PFSK-1 (cell line): ENCODE measurements around the gene LRRC28.

Experiments used
- FOXP2 ChIP-seq: optimal IDR thresholded peaks from 2 replicates; pipeline ENCODE3; 2011; ENCODE audit warnings: borderline replicate concordance, control low read depth, inconsistent platforms; ENCODE audit not compliant: insufficient read depth; ENCODE audit errors: extremely low read length, extremely low read depth
- POLR2AphosphoS5 ChIP-seq: IDR thresholded peaks from 2 replicates; pipeline ENCODE4 v1.6.1; 2012; ENCODE audit warnings: low read depth, mild to moderate bottlenecking, control low read depth, low read length, moderate library complexity
- TAF1 ChIP-seq: IDR thresholded peaks from 2 replicates; pipeline ENCODE4 v1.6.1; 2012; ENCODE audit warnings: low read length, control low read depth, borderline replicate concordance; ENCODE audit not compliant: insufficient read depth
- TF ChIP-seq, protein P1 (sequence below), 2 experiments: IDR thresholded peaks; 2 replicates each; pipeline versions ENCODE4 v1.6.1 to v1.8.0; 2011 to 2012; ENCODE audit warnings: low read depth in 2 of 2, low read length in 2 of 2, control low read depth in 1 of 2, inconsistent platforms in 1 of 2, mild to moderate bottlenecking in 1 of 2, moderate library complexity in 1 of 2; ENCODE audit not compliant: insufficient read depth in 1 of 2

DNA sequence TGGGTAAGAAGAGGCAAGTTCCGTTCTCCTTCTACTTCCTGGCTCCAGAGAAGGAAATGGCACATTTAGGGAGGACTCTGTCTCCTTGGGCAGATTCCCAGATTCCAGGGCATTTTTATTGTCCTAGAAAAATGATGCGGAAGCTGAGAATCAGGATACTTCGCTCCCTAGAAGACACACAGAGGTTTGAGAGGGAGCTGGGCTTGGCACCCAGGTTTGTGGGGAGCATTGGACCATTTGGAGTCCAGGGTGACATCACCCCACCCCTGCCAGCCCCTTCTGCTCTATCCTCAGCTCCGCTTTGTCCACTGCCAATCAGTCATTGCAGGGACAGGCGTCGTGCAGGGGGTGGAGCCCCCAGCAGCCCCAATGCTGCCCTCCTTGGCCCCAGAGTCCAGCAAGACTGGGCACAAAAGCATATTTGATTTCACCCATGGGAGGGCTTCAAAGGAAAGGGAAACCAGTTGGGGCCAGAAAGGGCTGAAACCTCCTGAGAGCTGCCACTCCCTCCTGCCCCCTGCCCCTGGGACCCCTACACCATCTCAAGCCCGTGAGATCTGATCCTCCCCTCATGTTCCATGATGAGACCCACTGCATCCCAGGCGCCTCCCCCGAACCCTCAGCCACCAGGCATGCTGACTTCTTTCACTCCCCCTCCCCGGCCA lies 184.7 kb downstream of the LRRC28 start:
- TF ChIP-seq POLR2AphosphoS5, result no peak
- no peak for TF ChIP-seq TAF1
- TF ChIP-seq FOXP2, result no peak
- TF ChIP-seq, protein P1, sequence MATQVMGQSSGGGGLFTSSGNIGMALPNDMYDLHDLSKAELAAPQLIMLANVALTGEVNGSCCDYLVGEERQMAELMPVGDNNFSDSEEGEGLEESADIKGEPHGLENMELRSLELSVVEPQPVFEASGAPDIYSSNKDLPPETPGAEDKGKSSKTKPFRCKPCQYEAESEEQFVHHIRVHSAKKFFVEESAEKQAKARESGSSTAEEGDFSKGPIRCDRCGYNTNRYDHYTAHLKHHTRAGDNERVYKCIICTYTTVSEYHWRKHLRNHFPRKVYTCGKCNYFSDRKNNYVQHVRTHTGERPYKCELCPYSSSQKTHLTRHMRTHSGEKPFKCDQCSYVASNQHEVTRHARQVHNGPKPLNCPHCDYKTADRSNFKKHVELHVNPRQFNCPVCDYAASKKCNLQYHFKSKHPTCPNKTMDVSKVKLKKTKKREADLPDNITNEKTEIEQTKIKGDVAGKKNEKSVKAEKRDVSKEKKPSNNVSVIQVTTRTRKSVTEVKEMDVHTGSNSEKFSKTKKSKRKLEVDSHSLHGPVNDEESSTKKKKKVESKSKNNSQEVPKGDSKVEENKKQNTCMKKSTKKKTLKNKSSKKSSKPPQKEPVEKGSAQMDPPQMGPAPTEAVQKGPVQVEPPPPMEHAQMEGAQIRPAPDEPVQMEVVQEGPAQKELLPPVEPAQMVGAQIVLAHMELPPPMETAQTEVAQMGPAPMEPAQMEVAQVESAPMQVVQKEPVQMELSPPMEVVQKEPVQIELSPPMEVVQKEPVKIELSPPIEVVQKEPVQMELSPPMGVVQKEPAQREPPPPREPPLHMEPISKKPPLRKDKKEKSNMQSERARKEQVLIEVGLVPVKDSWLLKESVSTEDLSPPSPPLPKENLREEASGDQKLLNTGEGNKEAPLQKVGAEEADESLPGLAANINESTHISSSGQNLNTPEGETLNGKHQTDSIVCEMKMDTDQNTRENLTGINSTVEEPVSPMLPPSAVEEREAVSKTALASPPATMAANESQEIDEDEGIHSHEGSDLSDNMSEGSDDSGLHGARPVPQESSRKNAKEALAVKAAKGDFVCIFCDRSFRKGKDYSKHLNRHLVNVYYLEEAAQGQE (IDR thresholded peaks at IDR 0.05; ENCODE audit: insufficient read depth in 1 of 2, low read depth in 2 of 2, low read length in 2 of 2), result no peak
